NCI-H345 (cell line): ENCODE results near the gene TCHH.
"Not testable (repeated sequence)": the region's sequence is repeated elsewhere in the genome, so short reads cannot be mapped to it uniquely, and the experiment has no call there.

Source experiments
- DNase-seq: peaks from one replicate; lab custom pipeline; 2025; lab: John Stamatoyannopoulos, UW

TCHH gene

DNA sequence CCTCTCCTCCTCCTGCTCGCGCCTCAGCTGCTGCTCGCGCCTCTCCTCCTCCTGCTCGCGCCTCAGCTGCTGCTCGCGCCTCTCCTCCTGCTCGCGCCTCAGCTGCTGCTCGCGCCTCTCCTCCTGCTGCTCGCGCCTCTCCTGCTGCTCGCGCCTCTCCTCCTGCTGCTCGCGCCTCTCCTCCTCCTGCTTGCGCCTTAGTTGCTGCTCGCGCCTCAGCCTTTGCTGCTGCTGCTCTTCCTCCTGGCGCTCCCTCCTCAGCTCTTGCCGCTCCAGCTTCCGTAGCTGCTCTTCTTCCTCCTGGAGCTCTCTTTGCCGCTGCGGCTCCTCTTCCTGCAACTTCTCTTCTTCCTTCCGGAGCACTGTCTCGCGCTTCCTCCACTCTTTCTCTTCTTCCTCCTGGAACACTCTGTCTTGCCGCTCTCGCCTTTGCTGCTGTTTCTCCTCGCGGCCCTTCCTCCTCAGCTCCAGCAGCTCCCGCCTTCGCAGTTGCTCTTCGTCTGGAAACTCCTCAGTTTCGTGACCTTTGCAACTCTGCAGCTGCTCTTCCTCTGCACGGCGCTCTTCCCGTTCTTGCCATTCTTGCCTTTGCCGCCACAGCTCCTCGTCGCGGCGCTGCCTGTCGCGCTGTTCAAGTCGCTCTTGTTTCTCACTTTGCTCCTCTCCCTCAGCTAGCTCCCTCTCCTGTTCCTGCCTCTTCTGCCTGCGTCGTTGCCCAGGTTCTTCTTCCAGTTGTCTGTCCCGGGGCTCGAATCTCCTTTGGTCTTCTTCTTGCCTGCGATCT, 3.0 kb downstream of the TCHH start:
- DNase-seq = no peak

GRCh38 chr1:152111515-152111968, 3.7 kb downstream of the TCHH start:
- DNase-seq = no peak

- DNase-seq = no peak
These were observed 4.3 kb downstream of the TCHH start for GRCh38 chr1:152110860-152111514.

DNA sequence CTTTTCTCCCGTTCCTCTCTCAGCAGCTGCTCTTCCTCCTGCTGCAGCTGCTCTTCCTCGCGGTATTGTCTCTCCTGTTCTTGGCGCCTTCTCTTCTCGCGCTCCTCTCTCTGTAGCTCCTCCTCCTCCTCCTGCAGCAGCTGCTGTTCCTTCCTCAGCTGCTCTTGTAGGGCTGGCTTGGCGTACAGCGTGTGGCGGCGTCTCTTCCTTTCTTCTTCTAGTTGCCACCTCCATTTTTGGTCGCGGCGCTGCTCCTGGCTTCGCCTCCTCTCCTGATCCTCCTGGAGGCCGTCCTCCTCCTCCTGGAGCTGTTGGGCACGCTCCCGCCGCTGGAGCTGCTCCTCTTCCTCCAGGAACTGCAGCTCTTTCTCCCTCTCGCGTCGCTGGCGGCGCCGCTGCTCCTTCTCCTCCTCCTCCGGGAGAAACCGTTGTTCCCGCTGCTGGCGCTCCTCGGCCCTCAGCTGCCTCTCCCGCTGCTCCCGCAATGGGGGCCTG, 4.8 kb downstream of the TCHH start:
- no peak for DNase-seq

DNA sequence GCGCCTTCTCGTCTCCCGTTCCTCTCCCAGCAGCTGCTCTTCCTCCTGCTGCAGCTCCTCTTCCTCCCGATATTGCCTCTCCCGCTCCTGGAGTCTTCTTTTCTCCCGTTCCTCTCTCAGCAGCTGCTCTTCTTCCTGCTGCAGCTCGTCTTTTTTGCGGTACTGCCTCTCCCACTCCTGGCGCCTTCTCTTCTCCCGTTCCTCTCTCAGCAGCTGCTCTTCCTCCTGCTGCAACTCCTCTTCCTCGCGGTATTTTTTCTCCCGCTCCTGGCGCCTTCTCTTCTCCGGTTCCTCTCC, 5.3 kb downstream of the TCHH start:
- DNase-seq = no peak

GRCh38 chr1:152109231-152109997, 5.8 kb downstream of the TCHH start:
- DNase-seq = no peak

GRCh38 chr1:152108882-152109222, 6.4 kb downstream of the TCHH start:
- no peak for DNase-seq

DNA sequence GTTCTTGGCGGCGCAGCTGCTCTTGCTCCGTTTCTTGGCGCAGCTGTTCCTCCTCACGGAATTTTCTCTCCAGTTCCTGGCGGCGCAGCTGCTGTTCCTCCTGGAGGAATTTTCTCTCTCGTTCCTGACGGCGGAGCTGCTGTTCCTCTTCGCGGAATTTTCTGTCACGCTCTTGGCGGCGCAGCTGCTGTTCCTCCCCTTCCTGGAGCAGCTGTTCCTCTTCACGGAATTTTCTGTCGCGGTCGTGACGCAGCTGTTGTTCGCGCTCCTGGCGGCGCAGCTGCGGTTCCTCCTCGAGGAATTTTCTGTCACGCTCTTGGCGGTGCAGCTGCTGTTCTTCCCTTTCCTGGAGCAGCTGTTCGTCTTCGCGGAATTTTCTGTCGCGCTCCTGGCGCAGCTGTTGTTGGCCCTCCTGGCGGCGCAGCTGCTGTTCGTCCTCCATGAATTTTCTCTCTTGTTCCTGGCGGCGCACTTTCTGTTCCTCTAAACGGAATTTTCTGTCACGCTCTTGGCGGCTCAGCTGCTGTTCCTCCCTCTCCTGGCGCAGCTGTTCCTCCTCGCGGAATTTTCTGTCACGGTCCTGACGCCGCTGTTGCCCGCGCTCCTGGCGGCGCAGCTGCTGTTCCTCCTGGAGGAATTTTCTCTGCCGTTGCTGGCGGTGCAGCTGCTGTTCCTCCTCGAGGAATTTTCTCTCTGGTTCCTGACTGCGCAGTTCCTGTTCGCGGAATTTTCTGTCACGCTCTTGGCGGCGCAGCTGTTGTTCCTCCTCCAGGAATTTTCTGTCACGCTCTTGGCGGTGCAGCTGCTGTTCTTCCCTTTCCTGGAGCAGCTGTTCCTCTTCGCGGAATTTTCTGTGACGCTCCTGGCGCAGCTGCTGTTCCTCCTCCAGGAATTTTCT, 7.0 kb downstream of the TCHH start:
- no peak for DNase-seq

DNA sequence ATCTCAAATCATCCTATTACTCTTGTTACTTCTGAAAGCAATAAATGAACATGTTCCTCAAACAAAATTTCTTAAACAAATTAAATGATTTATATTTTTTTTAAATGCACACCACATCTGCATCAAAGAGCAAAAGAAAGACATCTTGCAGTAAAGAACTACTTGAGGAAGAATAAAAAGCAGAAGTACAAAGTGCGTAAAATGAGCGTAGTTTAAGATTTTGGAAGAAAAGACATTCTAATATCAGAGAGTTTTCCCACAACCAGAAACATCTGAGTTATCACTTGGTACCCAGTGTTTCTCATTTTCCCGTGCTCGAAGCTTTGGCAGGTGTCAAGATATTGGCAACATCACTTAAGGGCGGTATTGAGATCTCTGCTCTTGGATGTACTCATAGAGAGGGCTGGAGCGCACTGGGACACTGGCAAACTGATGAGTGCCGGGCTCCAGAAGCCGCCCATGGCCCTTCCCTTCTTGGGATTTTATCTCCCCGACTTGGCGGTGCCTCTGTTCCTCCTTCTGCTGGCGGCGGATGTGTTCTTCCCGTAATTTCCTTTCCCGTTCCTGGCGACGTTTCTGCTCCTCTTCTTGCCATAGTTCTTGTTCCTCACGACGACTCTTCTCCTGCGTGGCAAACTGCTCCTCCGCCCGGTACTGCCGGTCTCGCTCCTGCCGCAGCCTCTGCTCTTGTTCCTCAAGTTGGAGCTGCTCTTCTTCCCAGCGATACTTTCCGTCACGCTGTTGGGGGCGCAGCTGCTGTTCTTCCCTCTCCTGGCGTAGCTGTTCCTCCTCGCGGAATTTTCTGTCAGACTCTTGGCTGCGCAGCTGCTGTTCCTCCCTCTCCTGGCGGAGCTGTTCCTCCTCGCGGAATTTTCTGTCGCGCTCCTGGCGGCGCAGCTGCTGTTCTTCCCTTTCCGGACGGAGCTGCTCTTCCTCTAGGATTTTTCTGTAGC, 7.9 kb downstream of the TCHH start:
- no peak for DNase-seq

DNA sequence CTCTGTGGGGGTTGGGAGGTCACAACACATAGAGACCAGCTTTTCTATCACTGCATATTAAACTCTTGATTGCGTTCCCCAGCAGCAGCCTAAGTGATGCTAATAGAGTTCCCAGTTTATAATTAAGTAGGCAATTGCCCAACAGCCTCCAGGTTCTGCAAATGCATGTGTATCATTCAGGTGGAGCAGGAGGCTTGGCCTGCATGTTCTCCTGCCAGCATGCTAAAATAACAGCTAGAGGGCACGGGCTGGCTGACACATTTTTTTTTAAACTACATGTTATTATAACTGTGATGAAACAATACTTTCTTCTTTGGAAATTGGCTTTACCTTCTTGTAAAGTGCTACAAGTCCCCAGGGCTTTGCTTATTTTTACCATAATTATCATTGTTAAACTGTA, 10.4 kb downstream of the TCHH start:
- DNase-seq = no peak

GRCh38 chr1:152096931-152097330, 18.3 kb downstream of the TCHH start:
- DNase-seq = no peak

GRCh38 chr1:152089014-152089674, 26.1 kb downstream of the TCHH start, which contains the start of gene TCHHL1:
TCHHL1 (minus strand) TSS chr1:152089064; CDS start chr1:152088143, 921 bp downstream.
- DNase-seq = no peak

DNA sequence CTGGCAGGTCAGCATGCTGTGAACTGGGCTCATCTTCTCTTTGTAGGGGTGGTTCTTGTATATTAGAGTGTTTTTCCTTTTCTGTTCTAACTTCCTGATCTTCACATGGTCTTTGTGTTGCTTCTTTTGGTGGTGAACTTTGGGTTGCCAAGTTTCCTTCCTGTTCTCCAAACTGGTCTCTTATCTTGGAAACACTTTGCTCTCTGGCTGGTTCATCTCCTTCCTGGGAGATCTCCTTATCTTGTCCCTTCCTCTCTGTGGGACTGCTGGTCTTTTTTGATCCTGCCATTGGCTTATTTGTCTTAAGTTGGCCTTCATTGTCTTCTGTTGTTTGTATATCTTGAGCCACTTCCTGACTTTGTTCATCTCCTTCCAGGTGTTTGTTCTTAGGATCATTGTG, 28.5 kb downstream of the TCHH start:
- DNase-seq = no peak

DNA sequence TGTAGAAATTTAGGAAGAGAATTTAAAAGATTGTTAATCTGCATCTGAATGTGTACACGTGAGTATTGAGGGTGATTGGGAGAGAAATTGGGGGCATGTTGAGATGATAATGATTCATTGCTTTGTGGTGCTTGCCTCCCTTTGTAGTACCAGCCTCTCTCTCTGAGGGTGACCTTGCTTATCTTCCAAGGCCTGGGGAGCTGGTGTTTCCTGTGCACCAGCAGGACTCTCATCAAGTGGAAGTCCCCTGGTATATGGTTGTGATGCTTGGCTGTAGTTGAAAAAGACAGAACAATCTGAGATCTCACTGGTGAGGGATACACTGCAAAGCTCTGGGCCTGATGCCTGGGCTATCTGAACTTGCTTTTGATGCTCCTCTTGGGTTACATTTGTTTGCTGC, 30.4 kb downstream of the TCHH start:
- no peak for DNase-seq

- not testable (repeated sequence) for DNase-seq
These were observed 34.2 kb downstream of the TCHH start for GRCh38 chr1:152081026-152081425.

DNA sequence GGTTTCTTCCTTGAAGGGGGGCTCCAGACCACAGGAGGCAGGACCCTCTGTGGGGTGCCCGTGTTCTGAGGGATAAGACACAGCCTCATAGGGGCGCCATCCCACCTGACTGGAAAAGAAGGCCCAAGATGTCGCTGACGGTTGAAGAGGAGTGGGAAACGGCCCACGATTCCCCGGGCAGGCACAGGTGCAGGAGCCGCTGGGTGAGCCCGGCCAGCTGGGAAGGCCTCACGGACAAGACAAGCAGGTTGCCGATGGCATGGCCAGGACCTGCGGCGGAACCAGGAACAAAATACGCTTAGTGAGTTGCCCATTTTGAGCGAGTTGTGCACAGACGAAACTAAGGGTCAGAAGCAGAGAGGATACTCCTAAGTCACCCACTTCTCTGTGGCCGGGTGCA, 34.8 kb downstream of the TCHH start:
- DNase-seq = not testable (repeated sequence)

DNA sequence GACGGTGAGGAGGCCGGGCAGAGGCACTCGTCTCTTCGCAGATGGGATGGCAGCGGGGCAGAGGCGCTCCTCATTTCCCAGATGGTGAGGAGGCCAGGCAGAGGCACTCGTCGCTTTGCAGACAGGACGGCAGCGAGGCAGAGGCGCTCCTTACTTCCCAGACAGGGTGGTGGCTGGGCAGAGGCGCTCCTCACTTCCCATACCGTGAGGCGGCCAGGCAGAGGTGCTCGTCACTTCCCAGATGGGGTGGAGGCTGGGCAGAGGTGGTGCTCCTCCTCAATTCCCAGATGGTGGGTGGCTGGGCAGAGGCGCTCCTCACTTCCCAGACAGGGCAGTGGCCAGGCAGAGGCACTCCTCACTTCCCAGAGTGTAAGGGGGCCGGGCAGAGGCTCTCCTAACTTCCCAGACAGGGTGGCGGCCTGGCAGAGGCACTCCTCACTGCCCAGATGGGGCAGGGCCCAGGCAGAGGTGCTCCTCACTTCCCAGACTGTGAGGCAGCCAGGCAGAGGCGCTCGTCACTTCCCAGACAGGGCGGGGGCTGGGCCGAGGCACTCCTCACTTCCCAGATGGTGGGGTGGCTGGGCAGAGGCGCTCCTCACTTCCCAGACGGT, 36.3 kb downstream of the TCHH start:
- no peak for DNase-seq

DNA sequence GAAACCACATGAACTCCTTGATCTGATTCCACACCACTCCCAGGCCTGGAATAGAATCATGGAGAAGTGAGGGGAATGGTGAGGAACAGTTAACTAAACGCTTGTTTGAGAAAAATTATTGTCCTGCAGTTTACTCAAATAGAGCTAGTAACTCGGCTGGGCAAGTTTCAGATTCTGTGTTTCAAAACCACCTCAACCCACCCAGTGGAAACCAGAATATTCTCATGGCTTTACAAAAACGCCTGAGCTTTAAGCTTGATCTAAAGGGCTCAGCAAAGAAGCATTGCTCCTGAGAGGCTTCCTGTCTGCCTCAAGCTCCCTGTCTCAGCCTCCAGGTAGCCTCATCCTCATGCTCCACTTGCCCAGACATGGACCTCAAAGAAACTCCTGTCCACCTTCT, 42.9 kb downstream of the TCHH start:
- DNase-seq = no peak

DNA sequence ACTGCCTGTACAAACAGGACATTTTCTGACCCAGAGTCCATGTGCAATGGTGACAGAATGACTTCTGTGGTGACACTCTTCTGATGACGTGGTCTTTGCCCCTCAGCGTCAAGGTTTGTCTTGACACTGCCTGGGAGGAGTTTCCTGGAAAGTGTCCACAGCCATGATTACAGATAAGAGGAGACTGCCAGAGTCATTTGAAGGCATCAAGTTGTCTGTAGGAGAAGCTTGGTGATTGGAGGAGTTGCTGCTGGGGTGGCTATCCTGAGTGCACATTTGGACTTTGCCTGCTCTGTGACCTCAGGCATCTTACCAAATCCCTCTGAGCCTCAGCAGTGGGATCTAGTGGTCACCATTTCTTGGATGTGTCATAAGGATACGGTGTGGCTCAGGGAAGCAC, 44.1 kb downstream of the TCHH start:
- DNase-seq = no peak

GRCh38 chr1:152067929-152068328, 47.3 kb downstream of the TCHH start:
- DNase-seq = no peak
